ENCODE measurements around the gene KMT2C.

KMT2C gene

DNA sequence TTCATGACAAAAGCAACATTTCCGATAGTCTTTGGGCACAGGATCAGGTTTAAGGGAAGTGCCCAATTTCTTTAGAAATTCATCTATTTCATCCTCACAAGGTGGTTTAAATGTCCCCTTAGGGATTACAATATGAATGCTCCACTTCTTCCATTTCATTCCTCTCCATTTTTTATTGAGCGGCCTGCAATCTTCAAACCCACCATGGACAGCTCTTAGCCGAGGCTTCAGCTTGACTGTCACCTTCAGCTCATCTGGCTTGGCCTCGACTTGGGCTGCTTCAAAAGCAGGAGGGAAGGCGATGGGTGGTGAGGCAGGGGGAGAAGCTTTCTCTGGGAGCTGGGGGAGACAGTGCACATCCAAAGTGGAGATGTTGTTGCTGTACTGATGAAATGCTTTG is 287.1 kb downstream of the KMT2C start:
- no peak overlapping the region for H3K27ac ChIP-seq (ENCODE audit: low read depth, low read length, poor library complexity, severe bottlenecking)

GRCh38 chr7:152145853-152146466 is 289.8 kb downstream of the KMT2C start:
- no peaks in the 10 kb centered on the region for H3K79me2 ChIP-seq (ENCODE audit: insufficient read depth, low read length)
- TF ChIP-seq, protein P1, sequence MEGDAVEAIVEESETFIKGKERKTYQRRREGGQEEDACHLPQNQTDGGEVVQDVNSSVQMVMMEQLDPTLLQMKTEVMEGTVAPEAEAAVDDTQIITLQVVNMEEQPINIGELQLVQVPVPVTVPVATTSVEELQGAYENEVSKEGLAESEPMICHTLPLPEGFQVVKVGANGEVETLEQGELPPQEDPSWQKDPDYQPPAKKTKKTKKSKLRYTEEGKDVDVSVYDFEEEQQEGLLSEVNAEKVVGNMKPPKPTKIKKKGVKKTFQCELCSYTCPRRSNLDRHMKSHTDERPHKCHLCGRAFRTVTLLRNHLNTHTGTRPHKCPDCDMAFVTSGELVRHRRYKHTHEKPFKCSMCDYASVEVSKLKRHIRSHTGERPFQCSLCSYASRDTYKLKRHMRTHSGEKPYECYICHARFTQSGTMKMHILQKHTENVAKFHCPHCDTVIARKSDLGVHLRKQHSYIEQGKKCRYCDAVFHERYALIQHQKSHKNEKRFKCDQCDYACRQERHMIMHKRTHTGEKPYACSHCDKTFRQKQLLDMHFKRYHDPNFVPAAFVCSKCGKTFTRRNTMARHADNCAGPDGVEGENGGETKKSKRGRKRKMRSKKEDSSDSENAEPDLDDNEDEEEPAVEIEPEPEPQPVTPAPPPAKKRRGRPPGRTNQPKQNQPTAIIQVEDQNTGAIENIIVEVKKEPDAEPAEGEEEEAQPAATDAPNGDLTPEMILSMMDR (IDR thresholded peaks at IDR 0.05; ENCODE audit: low read length), result peak; percentile 63; the same call in 1 of the 2 replicates
- no peak for TF ChIP-seq EZH2 (IDR thresholded peaks at IDR 0.05; ENCODE audit: borderline replicate concordance, low read length)
- H3K27me3 ChIP-seq (ENCODE audit: insufficient read depth, low read length), result no peaks in the 10 kb centered on the region
- H3K36me3 ChIP-seq (ENCODE audit: insufficient read depth, low read length), result peaks cover 98% of the 10 kb centered on the region
- H3K9ac ChIP-seq (ENCODE audit: low read length), result no peak overlapping the region
- no peaks in the 10 kb centered on the region for H4K20me1 ChIP-seq (ENCODE audit: insufficient read depth, low read length)
- H3K4me3 ChIP-seq (ENCODE audit: low read depth, low read length, poor library complexity, severe bottlenecking), result no peak overlapping the region
- H3K4me2 ChIP-seq (ENCODE audit: low read length), result no peak overlapping the region
- H3K27ac ChIP-seq (ENCODE audit: low read depth, low read length, poor library complexity, severe bottlenecking), result no peak overlapping the region
- H3K9me2 ChIP-seq (ENCODE audit: low read depth, low read length), result no peaks in the 10 kb centered on the region
- H3K4me1 ChIP-seq (ENCODE audit: insufficient read depth, low read length, severe bottlenecking), result no peaks in the 10 kb centered on the region
- H2AFZ ChIP-seq (ENCODE audit: low read length), result no peak overlapping the region
- no peaks in the 10 kb centered on the region for H3F3A ChIP-seq (ENCODE audit: insufficient read depth, low read length)
- H3K9me3 ChIP-seq (ENCODE audit: low read length), result no peaks in the 10 kb centered on the region

More for the DNA sequence above, 287.1 kb downstream of the KMT2C start:
- H3K36me3 ChIP-seq (ENCODE audit: insufficient read depth, low read length), result peaks cover 98% of the 10 kb centered on the region
- H3K4me3 ChIP-seq (ENCODE audit: low read depth, low read length, poor library complexity, severe bottlenecking), result no peak overlapping the region
- TF ChIP-seq, protein P1 (IDR thresholded peaks at IDR 0.05; ENCODE audit: low read length), result no peak
- TF ChIP-seq EZH2 (IDR thresholded peaks at IDR 0.05; ENCODE audit: borderline replicate concordance, low read length), result no peak
- no peaks in the 10 kb centered on the region for H4K20me1 ChIP-seq (ENCODE audit: insufficient read depth, low read length)
- no peaks in the 10 kb centered on the region for H3K9me3 ChIP-seq (ENCODE audit: low read length)
- H2AFZ ChIP-seq (ENCODE audit: low read length), result no peak overlapping the region
- H3K4me1 ChIP-seq (ENCODE audit: insufficient read depth, low read length, severe bottlenecking), result no peaks in the 10 kb centered on the region
- no peaks in the 10 kb centered on the region for H3K9me2 ChIP-seq (ENCODE audit: low read depth, low read length)
- no peak overlapping the region for H3K4me2 ChIP-seq (ENCODE audit: low read length)
- H3K27me3 ChIP-seq (ENCODE audit: insufficient read depth, low read length), result no peaks in the 10 kb centered on the region
- H3F3A ChIP-seq (ENCODE audit: insufficient read depth, low read length), result no peaks in the 10 kb centered on the region
- H3K79me2 ChIP-seq (ENCODE audit: insufficient read depth, low read length), result no peaks in the 10 kb centered on the region
- H3K9ac ChIP-seq (ENCODE audit: low read length), result no peak overlapping the region

DNA sequence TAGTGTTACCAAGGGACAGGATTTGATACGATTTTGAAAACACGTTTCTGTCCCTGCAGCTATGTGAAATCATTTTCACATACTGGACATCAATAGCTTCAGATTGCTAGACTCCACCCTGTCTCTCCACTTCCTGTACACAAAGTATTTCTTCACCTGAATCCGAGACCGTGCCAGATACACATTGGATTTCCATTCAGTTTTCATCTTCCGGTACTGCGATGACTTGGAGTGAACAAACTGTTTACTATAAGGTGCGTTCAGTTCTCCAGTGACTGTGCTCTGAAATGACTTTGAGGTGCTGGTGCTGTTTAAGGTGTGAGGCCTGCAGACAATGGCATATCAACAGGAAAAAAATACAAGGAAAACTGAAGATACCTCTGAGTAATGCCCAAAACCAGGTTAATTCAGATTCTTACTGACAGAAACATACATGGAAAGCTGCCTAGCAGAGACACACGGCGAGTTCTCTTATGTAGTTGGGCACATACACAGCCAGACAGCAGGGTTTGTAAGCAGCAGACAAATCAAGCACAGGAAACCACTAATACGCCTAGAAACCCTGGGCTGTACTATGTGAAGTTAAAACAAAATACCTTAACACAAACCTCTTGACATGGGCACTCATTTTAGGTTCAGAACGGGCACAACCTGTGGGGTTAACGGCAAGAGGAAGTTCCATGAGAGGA is 291.1 kb downstream of the KMT2C start:
- no peaks in the 10 kb centered on the region for H3K9me2 ChIP-seq (ENCODE audit: low read depth, low read length)
- no peaks in the 10 kb centered on the region for H3K4me1 ChIP-seq (ENCODE audit: insufficient read depth, low read length, severe bottlenecking)
- H2AFZ ChIP-seq (ENCODE audit: low read length), result no peak overlapping the region
- no peaks in the 10 kb centered on the region for H3K79me2 ChIP-seq (ENCODE audit: insufficient read depth, low read length)
- H3K36me3 ChIP-seq (ENCODE audit: insufficient read depth, low read length), result peaks cover 98% of the 10 kb centered on the region
- H3F3A ChIP-seq (ENCODE audit: insufficient read depth, low read length), result no peaks in the 10 kb centered on the region
- H3K9ac ChIP-seq (ENCODE audit: low read length), result no peak overlapping the region
- no peak overlapping the region for H3K27ac ChIP-seq (ENCODE audit: low read depth, low read length, poor library complexity, severe bottlenecking)
- H4K20me1 ChIP-seq (ENCODE audit: insufficient read depth, low read length), result no peaks in the 10 kb centered on the region
- TF ChIP-seq, protein P1 (IDR thresholded peaks at IDR 0.05; ENCODE audit: low read length), result no peak
- TF ChIP-seq EZH2 (IDR thresholded peaks at IDR 0.05; ENCODE audit: borderline replicate concordance, low read length), result no peak
- H3K4me2 ChIP-seq (ENCODE audit: low read length), result no peak overlapping the region
- no peaks in the 10 kb centered on the region for H3K9me3 ChIP-seq (ENCODE audit: low read length)
- H3K4me3 ChIP-seq (ENCODE audit: low read depth, low read length, poor library complexity, severe bottlenecking), result no peak overlapping the region
- H3K27me3 ChIP-seq (ENCODE audit: insufficient read depth, low read length), result no peaks in the 10 kb centered on the region
